ENCODE data around the gene RBMS2. TPM values are rescaled to one million over a fixed set of nuclear protein-coding genes. Genes with fewer than 3 reads are reported as not detected.
"Not testable (repeated sequence)": the region's sequence is repeated elsewhere in the genome, so short reads cannot be mapped to it uniquely, and the experiment has no call there.

Gene RBMS2
- polyA plus RNA-seq, 1 of the 3 experiments (the other 2 are of a cell fraction) = 8.9 TPM

GRCh38 chr12:56496704-56497103 lies 24.9 kb upstream of the RBMS2 start:
- H3K27ac ChIP-seq (ENCODE audit: low read depth in 2 of 2, low read length in 1 of 2); H3K79me2 ChIP-seq (ENCODE audit: insufficient read depth); H3K9me2 ChIP-seq; H3F3A ChIP-seq (replicated peaks; ENCODE audit: insufficient read depth); H2AFZ ChIP-seq (ENCODE audit: low read depth); DNase-seq; H3K9ac ChIP-seq; H3K4me2 ChIP-seq; H3K9me3 ChIP-seq; H3K36me3 ChIP-seq (replicated peaks in 1 of 2; ENCODE audit: control insufficient read depth in 1 of 2, insufficient read depth in 2 of 2, low read length in 1 of 2); H3K4me1 ChIP-seq (ENCODE audit: control insufficient read depth in 1 of 2, insufficient read depth in 2 of 2, low read depth in 1 of 2, low read length in 1 of 2); H3K4me3 ChIP-seq (ENCODE audit: low read depth in 2 of 2, low read length in 1 of 2); H3K27me3 ChIP-seq (ENCODE audit: insufficient read depth); POLR2A ChIA-PET; H4K20me1 ChIP-seq (ENCODE audit: insufficient read depth): not testable (repeated sequence)
- CTCF ChIA-PET = interaction anchor here (0.9 to 1.4 kb wide), 3 partner anchors 11 to 274 kb away, joined by 3 to 11 read pairs (median 3); no protein-coding TSS in a partner anchor
- 22% methylated on average over 6 of the region's 17 CpGs for WGBS (ENCODE audit: low lambda C conversion rate)
- peak; percentile 20 for TF ChIP-seq RAD21 (IDR thresholded peaks at IDR 0.05; ENCODE audit: low read length)

- CTCF ChIA-PET = not testable (repeated sequence)
Observed at GRCh38 chr12:56498126-56498902, 23.3 kb upstream of the RBMS2 start.

GRCh38 chr12:56499452-56499851 lies 22.2 kb upstream of the RBMS2 start:
- CTCF ChIA-PET = interaction anchor here (0.7 to 1.3 kb wide), 2 partner anchors 36 to 648 kb away, joined by 3 read pairs; no protein-coding TSS in a partner anchor
- H3K27me3 ChIP-seq (ENCODE audit: insufficient read depth); H3K36me3 ChIP-seq (replicated peaks in 1 of 2; ENCODE audit: control insufficient read depth in 1 of 2, insufficient read depth in 2 of 2, low read length in 1 of 2); H3K9me2 ChIP-seq; H3F3A ChIP-seq (replicated peaks; ENCODE audit: insufficient read depth); H3K9ac ChIP-seq; H4K20me1 ChIP-seq (ENCODE audit: insufficient read depth); H3K4me3 ChIP-seq (ENCODE audit: low read depth in 2 of 2, low read length in 1 of 2); H2AFZ ChIP-seq (ENCODE audit: low read depth); H3K27ac ChIP-seq (ENCODE audit: low read depth in 2 of 2, low read length in 1 of 2); DNase-seq; H3K9me3 ChIP-seq; H3K4me2 ChIP-seq; POLR2A ChIA-PET; H3K4me1 ChIP-seq (ENCODE audit: control insufficient read depth in 1 of 2, insufficient read depth in 2 of 2, low read depth in 1 of 2, low read length in 1 of 2); H3K79me2 ChIP-seq (ENCODE audit: insufficient read depth): not testable (repeated sequence)
- WGBS (ENCODE audit: low lambda C conversion rate) = 91% methylated on average over 6 of the region's 9 CpGs

More at GRCh38 chr12:56498126-56498902, 23.3 kb upstream of the RBMS2 start:
- H3K27me3 ChIP-seq (ENCODE audit: insufficient read depth); H4K20me1 ChIP-seq (ENCODE audit: insufficient read depth); POLR2A ChIA-PET; DNase-seq; H3K27ac ChIP-seq (ENCODE audit: low read depth in 2 of 2, low read length in 1 of 2); H3K36me3 ChIP-seq (replicated peaks in 1 of 2; ENCODE audit: control insufficient read depth in 1 of 2, insufficient read depth in 2 of 2, low read length in 1 of 2); H3K4me2 ChIP-seq; H3K9ac ChIP-seq; H2AFZ ChIP-seq (ENCODE audit: low read depth); H3F3A ChIP-seq (replicated peaks; ENCODE audit: insufficient read depth); H3K79me2 ChIP-seq (ENCODE audit: insufficient read depth); H3K4me3 ChIP-seq (ENCODE audit: low read depth in 2 of 2, low read length in 1 of 2); H3K9me2 ChIP-seq; H3K9me3 ChIP-seq; H3K4me1 ChIP-seq (ENCODE audit: control insufficient read depth in 1 of 2, insufficient read depth in 2 of 2, low read depth in 1 of 2, low read length in 1 of 2): not testable (repeated sequence)
- WGBS (ENCODE audit: low lambda C conversion rate) = 89% methylated on average over 14 of the region's 14 CpGs

- H3K4me3 ChIP-seq (ENCODE audit: low read depth in 2 of 2, low read length in 1 of 2); H3K9me3 ChIP-seq; H3K4me1 ChIP-seq (ENCODE audit: control insufficient read depth in 1 of 2, insufficient read depth in 2 of 2, low read depth in 1 of 2, low read length in 1 of 2); H3K79me2 ChIP-seq (ENCODE audit: insufficient read depth); POLR2A ChIA-PET; H3K9me2 ChIP-seq; H3K4me2 ChIP-seq; H3K9ac ChIP-seq; H2AFZ ChIP-seq (ENCODE audit: low read depth); H4K20me1 ChIP-seq (ENCODE audit: insufficient read depth); DNase-seq; H3F3A ChIP-seq (replicated peaks; ENCODE audit: insufficient read depth); H3K27ac ChIP-seq (ENCODE audit: low read depth in 2 of 2, low read length in 1 of 2); H3K27me3 ChIP-seq (ENCODE audit: insufficient read depth); H3K36me3 ChIP-seq (replicated peaks in 1 of 2; ENCODE audit: control insufficient read depth in 1 of 2, insufficient read depth in 2 of 2, low read length in 1 of 2): not testable (repeated sequence)
- 80% methylated on average over 13 of the region's 13 CpGs for WGBS (ENCODE audit: low lambda C conversion rate)
- CTCF ChIA-PET = interaction anchor here (1.3 kb wide), 1 partner anchor 36 kb away, joined by 3 read pairs; no protein-coding TSS in a partner anchor
Observed at GRCh38 chr12:56499879-56500278, 21.7 kb upstream of the RBMS2 start.
